Psoas muscle (tissue), 8 donors: ENCODE measurements around the gene SNRNP200. TPM values are rescaled to one million over a fixed set of nuclear protein-coding genes. Genes with fewer than 3 reads are reported as not detected.

Experiments used
- ATAC-seq, 4 donors: fragments of 200-7000 bp; cut with Tn5 transposase; one replicate each; pipeline ENCODE4 v1.9.1; 2020; ENCODE audit warnings: moderate library complexity in 3 of 4, mild to moderate bottlenecking in 2 of 4
- DNase-seq, 2 donors: peaks; one replicate each; pipeline ENCODE4 v3.0.0-alpha.2; 2020
- H3K27ac ChIP-seq: fragments of 200-600 bp; one replicate; pipeline ENCODE4 v1.8.0; 2022
- H3K27me3 ChIP-seq, 3 donors: fragments of 200-600 bp in 1 of 3; one replicate each; pipeline versions ENCODE4 v1.6.1 to v1.8.0; 2013 to 2022; ENCODE audit warnings: low read length in 2 of 3, mild to moderate bottlenecking in 2 of 3, moderate library complexity in 1 of 3; ENCODE audit not compliant: insufficient read depth in 3 of 3
- H3K36me3 ChIP-seq, 2 donors: fragments of 200-600 bp in 1 of 2; one replicate each; pipeline versions ENCODE4 v1.6.1 to v1.8.0; 2013 to 2022; ENCODE audit warnings: low read depth in 1 of 2, mild to moderate bottlenecking in 1 of 2, moderate library complexity in 1 of 2; ENCODE audit not compliant: insufficient read depth in 1 of 2
- H3K4me1 ChIP-seq: fragments of 200-600 bp; one replicate; pipeline ENCODE4 v1.8.0; 2022
- H3K4me3 ChIP-seq: fragments of 200-600 bp; one replicate; pipeline ENCODE4 v1.8.0; 2022; ENCODE audit warnings: mild to moderate bottlenecking
- H3K9me3 ChIP-seq: fragments of 200-600 bp; one replicate; pipeline ENCODE4 v1.8.0; 2022
- WGBS, 3 donors: extraction: QIAGEN DNeasy Blood & Tissue Kit; methylation state at CpG; one replicate each; pipeline versions ENCODE4 v1.1.6 to v1.1.7; 2013; 5-methylcytosine and 5-hydroxymethylcytosine counted together
- intact Hi-C, 2 donors: fragments of 100-400 bp; cut with DNase I; formaldehyde crosslinking; loops; one replicate each; pipeline versions ENCODE4 v1.11.0 to v1.14.2; 2022
- polyA plus RNA-seq, 3 donors: library from polyadenylated mRNA; stranded (reverse); fragments of 200-250 nt; gene quantifications; one replicate each; pipeline ENCODE4 v1.2.3, GENCODE V29; 2013
- total RNA-seq, 4 donors: library from RNA; stranded (reverse); fragmentation: NEBNext Ultra II Directional in 2 of 4; extraction: Animal tissue kit (Norgen Biotek cat#: 25700) in 2 of 4; gene quantifications; one replicate each; pipeline versions ENCODE4 v1.2.1 to v1.2.4, GENCODE V29; 2021 to 2023
- TF ChIP-seq, protein P1 (sequence below): fragments of 200-600 bp; IDR thresholded peaks from one replicate; pipeline ENCODE4 v1.8.0; 2022; ENCODE audit warnings: antibody characterized with exemption
- donor health status: healthy with polysubstance abuse.
- donor health status: DM: no; HTN: no; CAD: no; lungs with moderate emphysema.
- donor health status: Bipolar disorder and iron deficiency.
- donor health status: healthy.
- donor health status: DM: yes; HTN: yes; CAD: no.
- donor health status: DM: no; HTN: no; CAD: no.
- donor health status: DM: no; HTN: no; CAD: no.
- donor health status: DM: yes; HTN: yes; CAD: no.

The SNRNP200 gene
- total and polyA plus RNA-seq, 7 donors: 47.6 to 83.1 (median 73.7) TPM

- no peak overlapping the region for H3K27ac ChIP-seq
- DNase-seq (no peak), ATAC-seq (no peak)
- intact Hi-C loops: no loop called here
- TF ChIP-seq, protein P1, sequence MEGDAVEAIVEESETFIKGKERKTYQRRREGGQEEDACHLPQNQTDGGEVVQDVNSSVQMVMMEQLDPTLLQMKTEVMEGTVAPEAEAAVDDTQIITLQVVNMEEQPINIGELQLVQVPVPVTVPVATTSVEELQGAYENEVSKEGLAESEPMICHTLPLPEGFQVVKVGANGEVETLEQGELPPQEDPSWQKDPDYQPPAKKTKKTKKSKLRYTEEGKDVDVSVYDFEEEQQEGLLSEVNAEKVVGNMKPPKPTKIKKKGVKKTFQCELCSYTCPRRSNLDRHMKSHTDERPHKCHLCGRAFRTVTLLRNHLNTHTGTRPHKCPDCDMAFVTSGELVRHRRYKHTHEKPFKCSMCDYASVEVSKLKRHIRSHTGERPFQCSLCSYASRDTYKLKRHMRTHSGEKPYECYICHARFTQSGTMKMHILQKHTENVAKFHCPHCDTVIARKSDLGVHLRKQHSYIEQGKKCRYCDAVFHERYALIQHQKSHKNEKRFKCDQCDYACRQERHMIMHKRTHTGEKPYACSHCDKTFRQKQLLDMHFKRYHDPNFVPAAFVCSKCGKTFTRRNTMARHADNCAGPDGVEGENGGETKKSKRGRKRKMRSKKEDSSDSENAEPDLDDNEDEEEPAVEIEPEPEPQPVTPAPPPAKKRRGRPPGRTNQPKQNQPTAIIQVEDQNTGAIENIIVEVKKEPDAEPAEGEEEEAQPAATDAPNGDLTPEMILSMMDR: no peak
- 87 to 94% (median 91%) methylated on average over 5 of the region's 5 CpGs for WGBS, 3 donors
- H3K36me3 ChIP-seq: peaks cover 53 to 100% of the 10 kb centered on the region in 2 donors
- H3K4me1 ChIP-seq: no peaks in the 10 kb centered on the region
- no peaks in the 10 kb centered on the region for H3K9me3 ChIP-seq
- H3K27me3 ChIP-seq: no peaks in the 10 kb centered on the region
- no peak overlapping the region for H3K4me3 ChIP-seq
These were observed 13.6 kb downstream of the SNRNP200 start for GRCh38 chr2:96291751-96292150.

- DNase-seq (no peak), ATAC-seq (no peak)
- intact Hi-C loops: no loop called here
- TF ChIP-seq, protein P1: no peak
- Histone ChIP-seq H3K27ac (no peak overlapping the region), H3K27me3 (no peaks in the 10 kb centered on the region), H3K9me3 (no peaks in the 10 kb centered on the region), H3K36me3 (peaks cover 37 to 100% of the 10 kb centered on the region in 2 donors), H3K4me1 (no peaks in the 10 kb centered on the region), H3K4me3 (no peak overlapping the region)
- WGBS, 3 donors: 81 to 86% (median 84%) methylated on average over 6 of the region's 6 CpGs
These were observed 18.0 kb downstream of the SNRNP200 start for GRCh38 chr2:96287273-96287856.

DNA sequence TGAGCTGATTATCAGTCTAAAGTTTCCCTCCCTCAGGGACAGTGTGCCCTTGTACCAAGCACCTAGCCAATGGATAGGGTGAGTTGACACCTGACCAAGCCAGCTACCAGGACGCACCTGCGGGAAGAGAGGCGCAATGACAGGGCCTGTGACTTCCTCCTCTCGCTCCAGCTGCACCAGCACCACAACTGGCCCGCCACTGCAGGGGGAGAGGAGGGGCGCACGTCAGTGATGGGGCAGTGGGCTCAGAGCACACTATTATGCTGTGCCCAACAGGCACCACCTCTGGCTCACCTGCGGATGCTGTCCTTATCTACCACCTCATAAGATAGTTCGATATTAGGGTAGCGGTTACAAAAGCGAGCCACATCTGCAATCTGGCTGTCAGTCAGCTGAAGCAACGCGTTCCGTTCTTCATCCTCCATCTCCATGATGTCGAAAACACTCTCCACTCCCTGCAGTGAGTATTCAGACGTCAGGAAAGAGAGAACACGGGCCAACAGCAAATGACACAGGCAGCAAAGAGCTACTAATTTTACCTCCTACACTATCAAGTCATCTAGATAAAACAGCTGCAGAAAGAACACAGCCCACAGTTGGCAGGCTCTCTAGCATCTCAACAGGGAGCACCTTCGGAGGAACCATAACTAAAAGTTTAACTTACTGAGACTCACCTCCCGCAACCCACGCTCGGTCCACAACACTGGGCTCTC is 28.4 kb downstream of the SNRNP200 start:
- Histone ChIP-seq H3K4me1 (no peaks in the 10 kb centered on the region), H3K27ac (no peak overlapping the region), H3K9me3 (no peaks in the 10 kb centered on the region), H3K27me3 (no peaks in the 10 kb centered on the region), H3K36me3 (peaks cover 8 to 100% of the 10 kb centered on the region in 2 donors), H3K4me3 (no peak overlapping the region)
- TF ChIP-seq, protein P1: no peak
- whole genome bisulfite sequencing, 3 donors: 91 to 93% (median 93%) methylated on average over 21 of the region's 21 CpGs
- no peak for ATAC-seq
- intact Hi-C loops: no loop called here
- DNase-seq: no peak

DNA sequence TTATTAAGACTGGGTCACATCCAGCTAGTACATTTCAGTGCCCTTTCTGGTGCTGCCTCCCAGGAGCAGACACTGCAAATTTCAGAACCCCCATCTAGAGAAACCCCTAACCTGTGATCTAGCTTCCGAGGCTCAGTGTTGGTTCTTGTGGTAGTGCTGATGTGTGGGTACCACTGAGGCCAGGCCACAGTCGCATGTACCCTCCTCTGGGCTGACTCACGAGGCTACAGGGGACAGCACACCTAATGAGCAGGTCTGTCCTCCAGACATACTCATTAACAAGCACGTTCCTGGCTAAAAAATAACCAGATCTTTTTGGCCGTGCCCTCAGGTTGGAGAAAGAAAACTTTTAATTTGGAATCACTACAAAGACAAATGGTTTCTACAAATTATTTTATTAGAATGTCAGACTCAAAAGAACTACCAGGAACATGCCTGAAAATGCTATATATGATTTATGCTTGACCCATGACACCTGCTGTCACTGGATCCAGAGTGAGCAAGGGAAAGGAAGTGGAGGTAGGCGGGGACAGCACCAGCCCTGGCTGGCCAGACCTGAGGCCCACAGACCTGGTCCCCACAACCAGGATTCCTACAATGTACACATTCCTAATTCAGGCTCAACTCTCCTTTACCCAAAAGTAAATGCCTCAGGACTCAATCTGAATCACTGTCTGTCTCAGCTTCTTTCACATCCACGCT is 30.8 kb downstream of the SNRNP200 start:
- intact Hi-C loops: no loop called here

More for the DNA sequence above, 30.8 kb downstream of the SNRNP200 start:
- ATAC-seq (no peak), DNase-seq (no peak)
- no peak overlapping the region for H3K4me3 ChIP-seq
- H3K36me3 ChIP-seq: peaks cover 4 to 99% of the 10 kb centered on the region in 2 donors
- TF ChIP-seq, protein P1: no peak
- H3K27me3 ChIP-seq: no peaks in the 10 kb centered on the region
- H3K9me3 ChIP-seq: no peaks in the 10 kb centered on the region
- H3K4me1 ChIP-seq: no peaks in the 10 kb centered on the region
- no peak overlapping the region for H3K27ac ChIP-seq
- 69 to 78% (median 69%) methylated on average over 7 of the region's 7 CpGs for WGBS, 3 donors
